HEK293 (cell line): ENCODE measurements around the gene ECT2.

Source experiments
- CTCF ChIA-PET: fragments of 350-600 bp; formaldehyde crosslinking; extraction: SDS; loops from one replicate; lab custom pipeline; 2021; ENCODE audit warnings: antibody characterized with exemption; lab: Yijun Ruan, JAX
- POLR2A ChIA-PET: fragments of 300-600 bp; formaldehyde crosslinking; extraction: SDS; loops from one replicate; lab custom pipeline; 2020; ENCODE audit warnings: antibody characterized with exemption, inconsistent platforms; lab: Yijun Ruan, JAX
- H3K27ac ChIP-seq: fragments of 200-500 bp; sonication (Bioruptor generic); 2 replicates; pipeline ENCODE4 v1.5.1; 2014; ENCODE audit warnings: low read depth, low read length, control low read depth, inconsistent platforms; ENCODE audit errors: extremely low read depth
- H3K36me3 ChIP-seq, 2 experiments: fragments of 200-500 bp in 1 of 2; sonication (Bioruptor generic) in 1 of 2; 1 replicate in 1 of 2; 2 replicates in 1 of 2; pipeline ENCODE4 v1.5.1; 2014 to 2017; ENCODE audit warnings: inconsistent platforms in 2 of 2, low read length in 2 of 2; ENCODE audit not compliant: control insufficient read depth in 2 of 2, insufficient read depth in 1 of 2
- H3K4me1 ChIP-seq: fragments of 200-500 bp; sonication (Bioruptor generic); 2 replicates; pipeline ENCODE4 v1.5.1; 2014; ENCODE audit warnings: mild to moderate bottlenecking, low read length, inconsistent platforms; ENCODE audit not compliant: control insufficient read depth, insufficient read depth
- H3K4me3 ChIP-seq: 2 replicates; pipeline ENCODE4 v1.5.1; 2011; ENCODE audit warnings: low read depth, mild to moderate bottlenecking, control low read depth, low read length, moderate library complexity
- H3K9me3 ChIP-seq: fragments of 200-500 bp; sonication (Bioruptor generic); 2 replicates; pipeline ENCODE4 v1.5.1; 2014; ENCODE audit warnings: low read depth, low read length, inconsistent platforms; ENCODE audit not compliant: control insufficient read depth, insufficient read depth
- KLF1 ChIP-seq: fragments of 450-650 bp; formaldehyde crosslinking; IDR thresholded peaks from 2 replicates; pipeline ENCODE4 v1.5.1; 2016; ENCODE audit warnings: missing biosample characterization, missing genetic modification characterization
- ZFHX2 ChIP-seq: fragments of 450-650 bp; formaldehyde crosslinking; conservative IDR thresholded peaks from 2 replicates; pipeline ENCODE4 v1.5.1; 2016; ENCODE audit warnings: missing biosample characterization, missing genetic modification characterization
- ZNF114 ChIP-seq: fragments of 450-650 bp; formaldehyde crosslinking; IDR thresholded peaks from 2 replicates; pipeline ENCODE4 v1.5.0; 2017; ENCODE audit warnings: missing biosample characterization, missing genetic modification characterization
- ZNF174 ChIP-seq: fragments of 450-650 bp; formaldehyde crosslinking; IDR thresholded peaks from 2 replicates; pipeline ENCODE4 v1.5.0; 2017; ENCODE audit warnings: missing biosample characterization, mild to moderate bottlenecking, missing genetic modification characterization
- ZNF211 ChIP-seq: fragments of 450-650 bp; formaldehyde crosslinking; IDR thresholded peaks from 2 replicates; pipeline ENCODE4 v1.5.1; 2016; ENCODE audit warnings: low read depth, missing biosample characterization, missing genetic modification characterization
- ZNF302 ChIP-seq: fragments of 450-650 bp; formaldehyde crosslinking; IDR thresholded peaks from 2 replicates; pipeline ENCODE4 v1.5.1; 2016; ENCODE audit warnings: missing biosample characterization, missing genetic modification characterization, low read depth
- ZNF423 ChIP-seq: fragments of 450-650 bp; formaldehyde crosslinking; IDR thresholded peaks from 2 replicates; pipeline ENCODE4 v1.5.1; 2016; ENCODE audit warnings: missing biosample characterization, missing genetic modification characterization
- ZNF580 ChIP-seq: fragments of 450-650 bp; formaldehyde crosslinking; IDR thresholded peaks from 2 replicates; pipeline ENCODE4 v1.5.1; 2016; ENCODE audit warnings: missing biosample characterization, missing genetic modification characterization
- ZNF600 ChIP-seq: fragments of 450-650 bp; formaldehyde crosslinking; IDR thresholded peaks from 2 replicates; pipeline ENCODE4 v1.5.1; 2016; ENCODE audit warnings: missing biosample characterization, missing genetic modification characterization
- ZNF626 ChIP-seq: fragments of 450-650 bp; sonication (Bioruptor Pico); formaldehyde crosslinking; IDR thresholded peaks from 2 replicates; pipeline ENCODE4 v1.5.1; 2018; ENCODE audit warnings: missing biosample characterization, missing genetic modification characterization, inconsistent platforms
- ZNF629 ChIP-seq: fragments of 450-650 bp; formaldehyde crosslinking; IDR thresholded peaks from 2 replicates; pipeline ENCODE4 v1.5.1; 2017; ENCODE audit warnings: missing biosample characterization, missing genetic modification characterization
- ZNF701 ChIP-seq: fragments of 450-650 bp; formaldehyde crosslinking; IDR thresholded peaks from 2 replicates; pipeline ENCODE4 v1.5.1; 2016; ENCODE audit warnings: missing biosample characterization, missing genetic modification characterization
- ZNF791 ChIP-seq: fragments of 450-650 bp; formaldehyde crosslinking; IDR thresholded peaks from 2 replicates; pipeline ENCODE4 v1.5.1; 2016; ENCODE audit warnings: missing biosample characterization, missing genetic modification characterization
- ZNF792 ChIP-seq: fragments of 450-650 bp; formaldehyde crosslinking; IDR thresholded peaks from 2 replicates; pipeline ENCODE4 v1.5.1; 2016; ENCODE audit warnings: missing biosample characterization, missing genetic modification characterization
- ZSCAN23 ChIP-seq: fragments of 450-650 bp; formaldehyde crosslinking; IDR thresholded peaks from 2 replicates; pipeline ENCODE4 v1.5.1; 2016; ENCODE audit warnings: missing biosample characterization, missing genetic modification characterization
- TF ChIP-seq, protein P1 (sequence below): fragments of 450-650 bp; formaldehyde crosslinking; IDR thresholded peaks from 2 replicates; pipeline ENCODE4 v1.5.1; 2016; ENCODE audit warnings: missing biosample characterization, missing genetic modification characterization
- TF ChIP-seq, protein P2 (sequence below): fragments of 450-650 bp; formaldehyde crosslinking; IDR thresholded peaks from 2 replicates; pipeline ENCODE4 v1.5.1; 2016; ENCODE audit warnings: missing biosample characterization, missing genetic modification characterization
- TF ChIP-seq, protein P3 (sequence below): fragments of 450-650 bp; formaldehyde crosslinking; conservative IDR thresholded peaks from 2 replicates; pipeline ENCODE4 v1.5.1; 2016; ENCODE audit warnings: low read depth, missing biosample characterization, missing genetic modification characterization
- TF ChIP-seq, protein P4 (sequence below): fragments of 450-650 bp; formaldehyde crosslinking; IDR thresholded peaks from 2 replicates; pipeline ENCODE4 v1.5.1; 2016; ENCODE audit warnings: missing biosample characterization, missing genetic modification characterization

ECT2 gene

DNA sequence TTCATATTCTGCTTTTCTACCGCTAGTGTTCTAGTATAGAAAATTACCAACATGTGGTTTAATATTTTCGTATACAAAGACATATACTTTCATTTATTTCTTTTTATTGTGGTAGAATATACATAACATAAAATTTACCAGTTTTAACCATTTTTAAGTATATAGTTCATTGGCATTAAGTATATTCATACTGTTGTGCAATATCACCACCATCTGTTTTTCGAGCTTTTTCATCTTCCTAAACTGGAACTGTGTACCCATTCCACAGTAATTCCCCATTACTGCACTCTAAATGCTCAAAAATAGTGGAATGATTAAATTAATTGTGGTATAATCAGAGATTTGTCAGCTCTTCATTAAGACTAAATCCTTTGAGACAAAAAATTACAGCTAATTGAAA lies 62.9 kb downstream of the ECT2 start:
- TF ChIP-seq ZNF791 = no peak
- no peak for TF ChIP-seq ZNF701
- TF ChIP-seq ZNF302 = no peak
- H3K4me1 ChIP-seq = no peaks in the 10 kb centered on the region
- no peak overlapping the region for H3K27ac ChIP-seq
- CTCF ChIA-PET = no interaction called here
- H3K9me3 ChIP-seq = no peaks in the 10 kb centered on the region
- POLR2A ChIA-PET = no interaction called here
- H3K4me3 ChIP-seq = no peak overlapping the region
- peaks cover 0 to 38% of the 10 kb centered on the region in 2 experiments; a peak in 2 of 3 replicates for H3K36me3 ChIP-seq

- Histone ChIP-seq H3K27ac (no peak overlapping the region), H3K4me1 (no peaks in the 10 kb centered on the region), H3K9me3 (no peaks in the 10 kb centered on the region)
- CTCF ChIA-PET = interaction anchor here (0.7 kb wide), 1 partner anchor 352 kb away, joined by 3 read pairs; no protein-coding TSS in a partner anchor
- POLR2A ChIA-PET = no interaction called here
- TF ChIP-seq ZNF174 (tag by site-specific recombination) (no peak), ZNF629 (tag by site-specific recombination) (no peak), ZSCAN23 (tag by site-specific recombination) (no peak)
- TF ChIP-seq, all 188 proteins: peak for 0
- peaks cover 0 to 34% of the 10 kb centered on the region in 2 experiments; a peak in 2 of 3 replicates for H3K36me3 ChIP-seq
- no peak overlapping the region for H3K4me3 ChIP-seq
Observed at GRCh38 chr3:172814738-172815137, 64.2 kb downstream of the ECT2 start.

- TF ChIP-seq, protein P1, sequence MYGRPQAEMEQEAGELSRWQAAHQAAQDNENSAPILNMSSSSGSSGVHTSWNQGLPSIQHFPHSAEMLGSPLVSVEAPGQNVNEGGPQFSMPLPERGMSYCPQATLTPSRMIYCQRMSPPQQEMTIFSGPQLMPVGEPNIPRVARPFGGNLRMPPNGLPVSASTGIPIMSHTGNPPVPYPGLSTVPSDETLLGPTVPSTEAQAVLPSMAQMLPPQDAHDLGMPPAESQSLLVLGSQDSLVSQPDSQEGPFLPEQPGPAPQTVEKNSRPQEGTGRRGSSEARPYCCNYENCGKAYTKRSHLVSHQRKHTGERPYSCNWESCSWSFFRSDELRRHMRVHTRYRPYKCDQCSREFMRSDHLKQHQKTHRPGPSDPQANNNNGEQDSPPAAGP (tag by site-specific recombination) = no peak
- TF ChIP-seq ZNF580 (tag by site-specific recombination) (no peak), KLF1 (tag by site-specific recombination) (no peak), ZNF114 (tag by site-specific recombination) (no peak), ZNF600 (tag by site-specific recombination) (no peak), ZFHX2 (tag by site-specific recombination) (no peak), ZNF423 (tag by site-specific recombination) (no peak), ZNF792 (tag by site-specific recombination) (no peak), ZNF211 (tag by site-specific recombination) (no peak), ZNF629 (tag by site-specific recombination) (no peak), ZNF626 (tag by site-specific recombination) (no peak)
- TF ChIP-seq, protein P2, sequence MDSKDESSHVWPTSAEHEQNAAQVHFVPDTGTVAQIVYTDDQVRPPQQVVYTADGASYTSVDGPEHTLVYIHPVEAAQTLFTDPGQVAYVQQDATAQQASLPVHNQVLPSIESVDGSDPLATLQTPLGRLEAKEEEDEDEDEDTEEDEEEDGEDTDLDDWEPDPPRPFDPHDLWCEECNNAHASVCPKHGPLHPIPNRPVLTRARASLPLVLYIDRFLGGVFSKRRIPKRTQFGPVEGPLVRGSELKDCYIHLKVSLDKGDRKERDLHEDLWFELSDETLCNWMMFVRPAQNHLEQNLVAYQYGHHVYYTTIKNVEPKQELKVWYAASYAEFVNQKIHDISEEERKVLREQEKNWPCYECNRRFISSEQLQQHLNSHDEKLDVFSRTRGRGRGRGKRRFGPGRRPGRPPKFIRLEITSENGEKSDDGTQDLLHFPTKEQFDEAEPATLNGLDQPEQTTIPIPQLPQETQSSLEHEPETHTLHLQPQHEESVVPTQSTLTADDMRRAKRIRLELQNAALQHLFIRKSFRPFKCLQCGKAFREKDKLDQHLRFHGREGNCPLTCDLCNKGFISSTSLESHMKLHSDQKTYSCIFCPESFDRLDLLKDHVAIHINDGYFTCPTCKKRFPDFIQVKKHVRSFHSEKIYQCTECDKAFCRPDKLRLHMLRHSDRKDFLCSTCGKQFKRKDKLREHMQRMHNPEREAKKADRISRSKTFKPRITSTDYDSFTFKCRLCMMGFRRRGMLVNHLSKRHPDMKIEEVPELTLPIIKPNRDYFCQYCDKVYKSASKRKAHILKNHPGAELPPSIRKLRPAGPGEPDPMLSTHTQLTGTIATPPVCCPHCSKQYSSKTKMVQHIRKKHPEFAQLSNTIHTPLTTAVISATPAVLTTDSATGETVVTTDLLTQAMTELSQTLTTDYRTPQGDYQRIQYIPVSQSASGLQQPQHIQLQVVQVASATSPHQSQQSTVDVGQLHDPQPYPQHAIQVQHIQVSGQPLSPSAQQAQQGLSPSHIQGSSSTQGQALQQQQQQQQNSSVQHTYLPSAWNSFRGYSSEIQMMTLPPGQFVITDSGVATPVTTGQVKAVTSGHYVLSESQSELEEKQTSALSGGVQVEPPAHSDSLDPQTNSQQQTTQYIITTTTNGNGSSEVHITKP (tag by site-specific recombination) = no peak
- TF ChIP-seq, protein P3, sequence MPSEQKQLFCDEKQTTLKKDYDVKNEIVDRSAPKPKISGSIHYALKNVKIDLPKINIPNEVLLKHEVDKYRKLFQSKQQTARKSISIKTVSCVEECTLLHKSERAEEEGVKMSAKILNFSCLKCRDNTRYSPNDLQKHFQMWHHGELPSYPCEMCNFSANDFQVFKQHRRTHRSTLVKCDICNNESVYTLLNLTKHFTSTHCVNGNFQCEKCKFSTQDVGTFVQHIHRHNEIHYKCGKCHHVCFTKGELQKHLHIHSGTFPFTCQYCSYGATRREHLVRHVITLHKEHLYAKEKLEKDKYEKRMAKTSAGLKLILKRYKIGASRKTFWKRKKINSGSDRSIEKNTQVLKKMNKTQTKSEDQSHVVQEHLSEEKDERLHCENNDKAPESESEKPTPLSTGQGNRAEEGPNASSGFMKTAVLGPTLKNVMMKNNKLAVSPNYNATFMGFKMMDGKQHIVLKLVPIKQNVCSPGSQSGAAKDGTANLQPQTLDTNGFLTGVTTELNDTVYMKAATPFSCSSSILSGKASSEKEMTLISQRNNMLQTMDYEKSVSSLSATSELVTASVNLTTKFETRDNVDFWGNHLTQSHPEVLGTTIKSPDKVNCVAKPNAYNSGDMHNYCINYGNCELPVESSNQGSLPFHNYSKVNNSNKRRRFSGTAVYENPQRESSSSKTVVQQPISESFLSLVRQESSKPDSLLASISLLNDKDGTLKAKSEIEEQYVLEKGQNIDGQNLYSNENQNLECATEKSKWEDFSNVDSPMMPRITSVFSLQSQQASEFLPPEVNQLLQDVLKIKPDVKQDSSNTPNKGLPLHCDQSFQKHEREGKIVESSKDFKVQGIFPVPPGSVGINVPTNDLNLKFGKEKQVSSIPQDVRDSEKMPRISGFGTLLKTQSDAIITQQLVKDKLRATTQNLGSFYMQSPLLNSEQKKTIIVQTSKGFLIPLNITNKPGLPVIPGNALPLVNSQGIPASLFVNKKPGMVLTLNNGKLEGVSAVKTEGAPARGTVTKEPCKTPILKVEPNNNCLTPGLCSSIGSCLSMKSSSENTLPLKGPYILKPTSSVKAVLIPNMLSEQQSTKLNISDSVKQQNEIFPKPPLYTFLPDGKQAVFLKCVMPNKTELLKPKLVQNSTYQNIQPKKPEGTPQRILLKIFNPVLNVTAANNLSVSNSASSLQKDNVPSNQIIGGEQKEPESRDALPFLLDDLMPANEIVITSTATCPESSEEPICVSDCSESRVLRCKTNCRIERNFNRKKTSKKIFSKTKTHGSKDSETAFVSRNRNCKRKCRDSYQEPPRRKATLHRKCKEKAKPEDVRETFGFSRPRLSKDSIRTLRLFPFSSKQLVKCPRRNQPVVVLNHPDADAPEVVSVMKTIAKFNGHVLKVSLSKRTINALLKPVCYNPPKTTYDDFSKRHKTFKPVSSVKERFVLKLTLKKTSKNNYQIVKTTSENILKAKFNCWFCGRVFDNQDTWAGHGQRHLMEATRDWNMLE (tag by site-specific recombination) = no peak
- TF ChIP-seq, protein P4, sequence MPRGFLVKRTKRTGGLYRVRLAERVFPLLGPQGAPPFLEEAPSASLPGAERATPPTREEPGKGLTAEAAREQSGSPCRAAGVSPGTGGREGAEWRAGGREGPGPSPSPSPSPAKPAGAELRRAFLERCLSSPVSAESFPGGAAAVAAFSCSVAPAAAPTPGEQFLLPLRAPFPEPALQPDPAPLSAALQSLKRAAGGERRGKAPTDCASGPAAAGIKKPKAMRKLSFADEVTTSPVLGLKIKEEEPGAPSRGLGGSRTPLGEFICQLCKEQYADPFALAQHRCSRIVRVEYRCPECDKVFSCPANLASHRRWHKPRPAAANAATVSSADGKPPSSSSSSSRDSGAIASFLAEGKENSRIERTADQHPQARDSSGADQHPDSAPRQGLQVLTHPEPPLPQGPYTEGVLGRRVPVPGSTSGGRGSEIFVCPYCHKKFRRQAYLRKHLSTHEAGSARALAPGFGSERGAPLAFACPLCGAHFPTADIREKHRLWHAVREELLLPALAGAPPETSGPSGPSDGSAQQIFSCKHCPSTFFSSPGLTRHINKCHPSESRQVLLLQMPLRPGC (tag by site-specific recombination) = no peak
- no peak overlapping the region for H3K4me3 ChIP-seq
- POLR2A ChIA-PET = no interaction called here
- H3K4me1 ChIP-seq = no peaks in the 10 kb centered on the region
- no peaks in the 10 kb centered on the region for H3K9me3 ChIP-seq
- CTCF ChIA-PET = interaction anchor here (0.9 kb wide), 1 partner anchor 66 kb away, joined by 3 read pairs; the partner anchor contains the start of gene ECT2
- H3K36me3 ChIP-seq = peaks cover 7 to 41% of the 10 kb centered on the region in 2 experiments; a peak in 2 of 3 replicates
- no peak overlapping the region for H3K27ac ChIP-seq
Observed at GRCh38 chr3:172815857-172816256, 65.3 kb downstream of the ECT2 start.
